B cell (primary cell): ENCODE results near the gene PGAP3. TPM values are rescaled to one million over a fixed set of nuclear protein-coding genes. Genes with fewer than 3 reads are reported as not detected.

Source experiments
- ATAC-seq: fragments of 200-7000 bp; cut with Tn5 transposase; one replicate; pipeline ENCODE4 v1.10.0; 2021; ENCODE audit warnings: low read depth, mild to moderate bottlenecking, moderate number of reproducible peaks, moderate library complexity
- CTCF ChIA-PET: fragments of 350-600 bp; sonication (Branson Sonifier 250); formaldehyde crosslinking; loops from one replicate; lab custom pipeline; 2021; ENCODE audit warnings: antibody characterized with exemption, inconsistent platforms; lab: Charles Lee
- POLR2A ChIA-PET: fragments of 350-600 bp; sonication (Branson Sonifier 250); formaldehyde crosslinking; loops from one replicate; lab custom pipeline; 2021; ENCODE audit warnings: antibody characterized with exemption; lab: Charles Lee
- DNase-seq: peaks from one replicate; pipeline ENCODE4 v3.0.0; 2013
- H2AFZ ChIP-seq: 2 replicates; pipeline ENCODE4 v1.6.1; 2012; ENCODE audit warnings: mild to moderate bottlenecking, low read depth, low read length; ENCODE audit not compliant: insufficient read depth, poor library complexity, severe bottlenecking
- H3K27ac ChIP-seq, 2 donors: 1 replicate in 1 of 2; 2 replicates in 1 of 2; pipeline ENCODE4 v1.5.1; 2012 to 2013; ENCODE audit warnings: low read length in 2 of 2, mild to moderate bottlenecking in 2 of 2, moderate library complexity in 1 of 2
- H3K27me3 ChIP-seq, 4 experiments: fragments of 200-600 bp in 1 of 4; sonication (generic) in 1 of 4; replicated peaks in 1 of 4; 1 replicate in 2 of 4; 2 replicates in 2 of 4; pipeline versions ENCODE4 v1.6.1 to v1.7.0; 2013 to 2016; ENCODE audit warnings: low read length in 3 of 4, mild to moderate bottlenecking in 2 of 4, mixed read lengths in 1 of 4, moderate library complexity in 1 of 4; ENCODE audit not compliant: insufficient read depth in 4 of 4, control insufficient read depth in 3 of 4; ENCODE audit errors: control extremely low read depth in 1 of 4
- H3K36me3 ChIP-seq, 2 experiments: replicated peaks in 1 of 2; 1 replicate in 1 of 2; 2 replicates in 1 of 2; pipeline versions ENCODE4 v1.6.1 to v1.7.1; 2013; ENCODE audit warnings: low read length in 1 of 2; ENCODE audit not compliant: insufficient read depth in 2 of 2, control insufficient read depth in 1 of 2; ENCODE audit errors: control extremely low read depth in 1 of 2, extremely low read depth in 1 of 2
- H3K4me1 ChIP-seq, 2 donors: fragments of 200-600 bp in 1 of 2; sonication (generic) in 1 of 2; 1 replicate in 1 of 2; 2 replicates in 1 of 2; pipeline versions ENCODE4 v1.5.1 to v1.6.1; 2013 to 2017; ENCODE audit warnings: low read length in 2 of 2; ENCODE audit not compliant: control insufficient read depth in 2 of 2, insufficient read depth in 2 of 2
- H3K4me2 ChIP-seq: replicated peaks from 2 replicates; pipeline ENCODE3; 2012; ENCODE audit warnings: mild to moderate bottlenecking, low read depth, low read length; ENCODE audit not compliant: poor library complexity, severe bottlenecking
- H3K4me3 ChIP-seq, 5 experiments: fragments of 200-600 bp in 1 of 5; sonication (generic) in 1 of 5; 1 replicate in 3 of 5; 2 replicates in 2 of 5; pipeline versions ENCODE4 v1.5.1 to v1.7.0; 2011 to 2016; ENCODE audit warnings: low read length in 4 of 5, mild to moderate bottlenecking in 4 of 5, low read depth in 2 of 5, control low read depth in 1 of 5, moderate library complexity in 1 of 5; ENCODE audit not compliant: insufficient read depth in 1 of 5; ENCODE audit errors: control extremely low read depth in 1 of 5, extremely low read depth in 1 of 5
- H3K79me2 ChIP-seq: fragments of 200-600 bp; sonication (generic); one replicate; pipeline ENCODE4 v1.6.0; 2016; ENCODE audit warnings: low read length; ENCODE audit not compliant: control insufficient read depth, insufficient read depth
- H3K9ac ChIP-seq: fragments of 200-600 bp; sonication (generic); 2 replicates; pipeline ENCODE4 v1.6.1; 2017; ENCODE audit warnings: mild to moderate bottlenecking, low read length, moderate library complexity
- H3K9me3 ChIP-seq, 3 donors: one replicate each; pipeline versions ENCODE4 v1.6.1 to v1.7.1; 2013; ENCODE audit warnings: low read length in 2 of 3; ENCODE audit not compliant: control insufficient read depth in 2 of 3, insufficient read depth in 1 of 3; ENCODE audit errors: control extremely low read depth in 1 of 3
- H4K20me1 ChIP-seq: 2 replicates; pipeline ENCODE4 v1.6.0; 2012; ENCODE audit warnings: mild to moderate bottlenecking, low read length; ENCODE audit not compliant: insufficient read depth, control insufficient read depth, poor library complexity, severe bottlenecking
- H3K27ac Mint-ChIP-seq: one replicate; pipeline ENCODE4 v1.8.0; 2021; ENCODE audit warnings: mixed read lengths
- H3K27me3 Mint-ChIP-seq: one replicate; pipeline ENCODE4 v1.8.0; 2021; ENCODE audit warnings: mixed read lengths
- H3K4me1 Mint-ChIP-seq: one replicate; pipeline ENCODE4 v1.8.0; 2021; ENCODE audit warnings: mixed read lengths
- H3K4me3 Mint-ChIP-seq: one replicate; pipeline ENCODE4 v1.8.0; 2021; ENCODE audit warnings: mixed read lengths
- H3K9me3 Mint-ChIP-seq: one replicate; pipeline ENCODE4 v1.8.0; 2022; ENCODE audit warnings: mixed read lengths; ENCODE audit not compliant: insufficient read depth
- EZH2 ChIP-seq: IDR thresholded peaks from 2 replicates; pipeline ENCODE4 v1.6.1; 2012; ENCODE audit warnings: borderline replicate concordance, low read depth, mild to moderate bottlenecking, moderate library complexity, low read length; ENCODE audit not compliant: insufficient read depth, poor library complexity, severe bottlenecking
- WGBS: methylation state at CpG from one replicate; pipeline ENCODE4 v1.1.5; 2013; ENCODE audit warnings: missing lambda C conversion rate; ENCODE audit not compliant: insufficient coverage; 5-methylcytosine and 5-hydroxymethylcytosine counted together
- intact Hi-C: fragments of 100-400 bp; cut with micrococcal nuclease; formaldehyde crosslinking; loops from one replicate; pipeline ENCODE4 v1.10.0; 2022
- polyA plus RNA-seq: library from polyadenylated mRNA; depleted of rRNA; stranded (reverse); fragments of >200 nt; gene quantifications from 2 replicates; pipeline ENCODE4 v1.2.3, GENCODE V29; 2012
- total RNA-seq, 2 donors: library from RNA; stranded (reverse); fragments of 120-200 nt in 1 of 2; gene quantifications; 1 replicate in 1 of 2; 2 replicates in 1 of 2; pipeline versions ENCODE4 v1.2.3 to v1.2.4, GENCODE V29; 2013 to 2022
- TF ChIP-seq, protein P1 (sequence below): fragments of 200-600 bp; IDR thresholded peaks from one replicate; pipeline ENCODE4 v1.8.0; 2022; ENCODE audit warnings: antibody characterized with exemption, mild to moderate bottlenecking

The PGAP3 gene
- total and polyA plus RNA-seq, 2 donors (not counting 1 experiment from before 2014, with no cell fraction given): 27.4 to 34.3 TPM

DNA sequence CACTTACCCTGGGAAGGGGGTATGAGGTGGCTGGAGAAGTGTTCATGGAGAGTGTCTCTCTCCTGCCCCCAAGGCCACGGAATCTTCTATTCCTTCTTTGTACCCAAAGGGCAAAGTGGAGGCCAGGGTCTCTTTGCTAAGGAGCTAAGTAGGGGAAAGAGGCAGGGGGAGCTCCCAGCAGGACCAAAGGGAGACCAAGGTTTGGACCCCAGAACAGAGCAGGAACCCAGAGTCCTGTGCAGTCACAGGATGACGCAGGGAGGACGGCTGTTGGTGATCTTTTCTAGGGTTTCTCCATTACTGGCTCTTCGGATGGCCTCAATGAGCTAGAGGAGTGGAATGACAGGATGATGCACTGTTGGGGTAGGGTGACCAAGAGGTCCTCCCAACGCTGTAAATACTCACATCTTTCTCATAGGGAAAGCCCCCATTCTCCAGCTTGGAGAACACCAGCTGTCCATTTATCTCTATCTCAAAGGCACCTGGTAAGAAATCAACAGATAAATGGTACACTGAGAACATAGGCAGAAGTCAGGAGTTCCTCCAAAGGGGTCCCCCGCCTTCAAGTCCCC lies 41.5 kb upstream of the PGAP3 start:
- H3K4me3 Mint-ChIP-seq: peak overlapping the region; percentile 93
- no peaks in the 10 kb centered on the region for H3K9me3 Mint-ChIP-seq
- H2AFZ ChIP-seq: peak overlapping the region; percentile 95
- no peak for ATAC-seq
- no peaks in the 10 kb centered on the region for H3K27me3 Mint-ChIP-seq
- peak overlapping the region; percentile 50 to 100 (median 78) for H3K4me3 ChIP-seq
- no peaks in the 10 kb centered on the region for H3K9me3 ChIP-seq
- peak overlapping the region; percentile 99 for H3K4me2 ChIP-seq
- H3K27ac Mint-ChIP-seq: peak overlapping the region; percentile 94
- intact Hi-C loops: no loop called here
- H3K79me2 ChIP-seq: peaks cover 36% of the 10 kb centered on the region
- peaks cover 0 to 27% of the 10 kb centered on the region in 2 experiments for H3K36me3 ChIP-seq
- POLR2A ChIA-PET: interaction anchor here (0.5 to 2.3 kb wide), 11 partner anchors 23 to 530 kb away, joined by 3 to 15 read pairs (median 7); partner anchors contain the start of gene RPL19
- peaks cover 11 to 17% of the 10 kb centered on the region in 2 donors for H3K4me1 ChIP-seq
- H4K20me1 ChIP-seq: peaks cover 26% of the 10 kb centered on the region
- H3K27me3 ChIP-seq: no peaks in the 10 kb centered on the region
- no peak for DNase-seq
- CTCF ChIA-PET: interaction anchor here (0.6 to 5.2 kb wide), 27 partner anchors 13 to 382 kb away, joined by 3 to 51 read pairs (median 5); partner anchors contain the start of genes GSDMB, IKZF3 and PNMT
- H3K27ac ChIP-seq: peak overlapping the region in 1 of 2 donors; percentile 82
- 100% methylated on average over 1 of the region's 6 CpGs for WGBS
- H3K9ac ChIP-seq: peak overlapping the region; percentile 95
- peaks cover 28% of the 10 kb centered on the region for H3K4me1 Mint-ChIP-seq
- TF ChIP-seq EZH2: no peak
- TF ChIP-seq, protein P1, sequence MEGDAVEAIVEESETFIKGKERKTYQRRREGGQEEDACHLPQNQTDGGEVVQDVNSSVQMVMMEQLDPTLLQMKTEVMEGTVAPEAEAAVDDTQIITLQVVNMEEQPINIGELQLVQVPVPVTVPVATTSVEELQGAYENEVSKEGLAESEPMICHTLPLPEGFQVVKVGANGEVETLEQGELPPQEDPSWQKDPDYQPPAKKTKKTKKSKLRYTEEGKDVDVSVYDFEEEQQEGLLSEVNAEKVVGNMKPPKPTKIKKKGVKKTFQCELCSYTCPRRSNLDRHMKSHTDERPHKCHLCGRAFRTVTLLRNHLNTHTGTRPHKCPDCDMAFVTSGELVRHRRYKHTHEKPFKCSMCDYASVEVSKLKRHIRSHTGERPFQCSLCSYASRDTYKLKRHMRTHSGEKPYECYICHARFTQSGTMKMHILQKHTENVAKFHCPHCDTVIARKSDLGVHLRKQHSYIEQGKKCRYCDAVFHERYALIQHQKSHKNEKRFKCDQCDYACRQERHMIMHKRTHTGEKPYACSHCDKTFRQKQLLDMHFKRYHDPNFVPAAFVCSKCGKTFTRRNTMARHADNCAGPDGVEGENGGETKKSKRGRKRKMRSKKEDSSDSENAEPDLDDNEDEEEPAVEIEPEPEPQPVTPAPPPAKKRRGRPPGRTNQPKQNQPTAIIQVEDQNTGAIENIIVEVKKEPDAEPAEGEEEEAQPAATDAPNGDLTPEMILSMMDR: no peak

DNA sequence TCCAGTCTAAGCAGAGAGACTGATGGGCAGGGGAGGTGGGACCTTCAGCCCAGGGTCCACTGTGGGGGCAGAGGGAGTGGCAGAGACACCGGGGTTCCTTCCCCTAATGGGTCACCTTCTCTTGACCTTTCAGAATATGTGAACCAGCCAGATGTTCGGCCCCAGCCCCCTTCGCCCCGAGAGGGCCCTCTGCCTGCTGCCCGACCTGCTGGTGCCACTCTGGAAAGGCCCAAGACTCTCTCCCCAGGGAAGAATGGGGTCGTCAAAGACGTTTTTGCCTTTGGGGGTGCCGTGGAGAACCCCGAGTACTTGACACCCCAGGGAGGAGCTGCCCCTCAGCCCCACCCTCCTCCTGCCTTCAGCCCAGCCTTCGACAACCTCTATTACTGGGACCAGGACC lies 39.7 kb upstream of the PGAP3 start:
- Histone ChIP-seq H3K79me2 (peaks cover 36% of the 10 kb centered on the region), H3K27ac (no peak overlapping the region), H3K9me3 (peaks cover 0 to 3% (median 0%) of the 10 kb centered on the region in 3 donors), H3K4me1 (peaks cover 11 to 17% of the 10 kb centered on the region in 2 donors), H3K4me2 (no peak overlapping the region), H2AFZ (no peak overlapping the region), H3K4me3 (no peak overlapping the region), H3K9ac (no peak overlapping the region), H4K20me1 (peaks cover 26% of the 10 kb centered on the region), H3K27me3 (no peaks in the 10 kb centered on the region), H3K36me3 (peaks cover 0 to 27% of the 10 kb centered on the region in 2 experiments)
- intact Hi-C loops: no loop called here
- 91% methylated on average over 9 of the region's 10 CpGs for WGBS
- H3K27me3 Mint-ChIP-seq: no peaks in the 10 kb centered on the region
- H3K9me3 Mint-ChIP-seq: no peaks in the 10 kb centered on the region
- no peak overlapping the region for H3K4me3 Mint-ChIP-seq
- peaks cover 28% of the 10 kb centered on the region for H3K4me1 Mint-ChIP-seq
- no peak for TF ChIP-seq EZH2
- TF ChIP-seq, protein P1: no peak
- no peak for ATAC-seq
- no peak for DNase-seq
- ChIA-PET CTCF (interaction anchor here (1.2 kb wide), 1 partner anchor 99 kb away, joined by 4 read pairs; no protein-coding TSS in a partner anchor), POLR2A (no interaction called here)
- H3K27ac Mint-ChIP-seq: no peak overlapping the region
